Measurements from ENCODE around the gene DIDO1.

DIDO1 gene

DNA sequence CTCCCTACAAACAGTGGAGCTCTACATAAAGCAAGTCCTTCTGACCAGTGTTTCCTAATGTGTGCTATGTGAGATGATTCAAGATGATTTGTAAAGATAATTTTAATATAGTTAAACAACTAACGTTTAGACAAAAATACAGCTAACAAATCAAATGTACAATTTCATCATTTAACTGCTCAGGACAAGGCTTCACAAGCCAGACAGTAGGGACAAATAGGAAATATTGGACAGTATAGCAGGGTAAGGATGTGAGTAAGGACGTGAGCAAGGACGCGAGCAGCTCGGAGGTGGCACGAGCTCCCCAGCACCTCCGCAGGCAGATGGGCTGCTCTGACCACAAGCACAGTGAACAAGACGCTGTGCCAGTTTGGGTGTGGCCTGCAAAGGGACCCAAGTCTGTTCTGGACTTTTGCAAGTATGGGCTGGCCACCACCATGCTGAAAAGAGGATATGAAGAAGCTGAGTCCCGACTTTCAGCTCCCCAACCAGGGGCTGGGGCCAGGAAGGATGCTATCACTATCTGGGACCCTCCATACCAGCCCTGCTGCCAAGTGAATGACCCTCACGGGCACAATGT, 14.5 kb downstream of the DIDO1 start:
- no peak overlapping the region for H2BK12ac ChIP-seq (ENCODE audit: low read length in 2 of 2)
- H3K79me1 ChIP-seq (replicated peaks; ENCODE audit: low read length, poor library complexity, severe bottlenecking), result peaks cover 16% of the 10 kb centered on the region
- no peak overlapping the region for H2AFZ ChIP-seq (ENCODE audit: low read depth, low read length)
- no peak overlapping the region for H2BK15ac ChIP-seq (ENCODE audit: low read depth, poor library complexity, severe bottlenecking)
- H2BK120ac ChIP-seq (ENCODE audit: low read depth, low read length), result no peak overlapping the region
- 94% methylated on average over 9 of the region's 10 CpGs for WGBS
- no peak for DNase-seq
- H3K4me3 ChIP-seq (ENCODE audit: insufficient read depth in 1 of 2, low read depth in 1 of 2, low read length in 2 of 2), result no peak overlapping the region
- no peak overlapping the region for H2BK5ac ChIP-seq (ENCODE audit: low read depth, low read length, poor library complexity, severe bottlenecking)
- no peak overlapping the region for H3K4me2 ChIP-seq (ENCODE audit: low read length, poor library complexity, severe bottlenecking)
- no peak overlapping the region for H3K9ac ChIP-seq (ENCODE audit: low read length)
- no peak overlapping the region for H3K4ac ChIP-seq (ENCODE audit: low read depth in 1 of 2, low read length in 2 of 2)
- H3K9me3 ChIP-seq (ENCODE audit: control insufficient read depth, low read length), result no peaks in the 10 kb centered on the region
- no peak overlapping the region for H3K14ac ChIP-seq (ENCODE audit: low read length in 2 of 2)
- H3K36me3 ChIP-seq (ENCODE audit: control insufficient read depth in 1 of 2, insufficient read depth in 2 of 2, low read depth in 1 of 2, low read length in 2 of 2), result peaks cover 56 to 66% of the 10 kb centered on the region in 2 experiments
- H2AK5ac ChIP-seq (ENCODE audit: low read length, severe bottlenecking), result no peak overlapping the region
- no peak overlapping the region for H4K8ac ChIP-seq (ENCODE audit: low read length)
- H4K91ac ChIP-seq (ENCODE audit: low read length), result no peak overlapping the region
- H3K4me1 ChIP-seq (ENCODE audit: control insufficient read depth, insufficient read depth, low read depth, low read length), result peaks cover 11% of the 10 kb centered on the region
- H3K27ac ChIP-seq (ENCODE audit: low read length, poor library complexity, severe bottlenecking), result no peak overlapping the region
- no peak overlapping the region for H3K23ac ChIP-seq (ENCODE audit: low read length in 2 of 2)
- no peaks in the 10 kb centered on the region for H3K27me3 ChIP-seq (ENCODE audit: control insufficient read depth in 1 of 2, insufficient read depth in 1 of 2, low read length in 2 of 2)
- no peak overlapping the region for H3K18ac ChIP-seq (ENCODE audit: low read depth in 1 of 2, low read length in 2 of 2)

DNA sequence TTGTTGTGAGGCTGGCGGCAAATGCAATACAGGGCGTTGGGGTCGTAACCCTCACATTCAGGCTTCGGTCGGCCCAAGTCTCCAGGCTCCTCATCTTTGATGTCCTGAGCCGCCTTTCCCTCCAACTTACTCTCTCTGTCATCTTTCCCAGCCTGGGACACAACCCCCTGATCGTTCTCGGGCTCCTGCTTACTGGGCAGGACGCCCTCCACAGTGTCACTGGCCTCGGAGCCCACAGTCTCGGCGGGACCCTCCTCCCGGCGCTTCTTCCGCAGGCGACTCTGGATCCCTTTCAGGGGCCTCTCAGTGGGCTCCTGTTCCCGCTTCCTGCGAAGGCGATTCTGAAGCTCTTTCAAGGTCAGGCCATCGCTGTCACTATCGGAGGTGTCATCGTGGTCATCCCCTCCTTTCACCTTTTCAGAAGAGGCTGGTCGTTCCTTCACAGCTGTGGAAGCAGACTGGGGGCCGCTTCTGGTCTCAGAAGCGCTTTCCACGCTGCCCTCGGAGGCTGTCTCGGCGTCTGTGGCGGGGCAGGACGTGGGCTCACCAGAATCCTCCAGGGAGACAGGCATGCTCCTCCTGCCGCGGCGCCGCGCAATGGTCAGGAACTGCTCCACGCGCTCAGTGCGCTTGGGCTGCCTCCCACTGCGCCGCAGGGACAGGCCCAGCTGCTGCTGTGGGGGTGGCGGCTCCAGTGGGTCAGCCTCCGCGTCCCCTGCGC, 15.4 kb downstream of the DIDO1 start:
- Histone ChIP-seq H3K4me2 (ENCODE audit: low read length, poor library complexity, severe bottlenecking) (no peak overlapping the region), H3K9ac (ENCODE audit: low read length) (no peak overlapping the region), H3K4ac (ENCODE audit: low read depth in 1 of 2, low read length in 2 of 2) (no peak overlapping the region), H2AFZ (ENCODE audit: low read depth, low read length) (no peak overlapping the region), H3K14ac (ENCODE audit: low read length in 2 of 2) (no peak overlapping the region), H4K91ac (ENCODE audit: low read length) (no peak overlapping the region), H3K18ac (ENCODE audit: low read depth in 1 of 2, low read length in 2 of 2) (no peak overlapping the region), H2BK12ac (ENCODE audit: low read length in 2 of 2) (no peak overlapping the region), H3K23ac (ENCODE audit: low read length in 2 of 2) (no peak overlapping the region), H2BK120ac (ENCODE audit: low read depth, low read length) (no peak overlapping the region), H3K79me1 (replicated peaks; ENCODE audit: low read length, poor library complexity, severe bottlenecking) (peaks cover 24% of the 10 kb centered on the region), H3K9me3 (ENCODE audit: control insufficient read depth, low read length) (no peaks in the 10 kb centered on the region), H2BK5ac (ENCODE audit: low read depth, low read length, poor library complexity, severe bottlenecking) (no peak overlapping the region), H3K4me3 (ENCODE audit: insufficient read depth in 1 of 2, low read depth in 1 of 2, low read length in 2 of 2) (no peak overlapping the region), H2AK5ac (ENCODE audit: low read length, severe bottlenecking) (no peak overlapping the region), H3K27ac (ENCODE audit: low read length, poor library complexity, severe bottlenecking) (no peak overlapping the region), H3K36me3 (ENCODE audit: control insufficient read depth in 1 of 2, insufficient read depth in 2 of 2, low read depth in 1 of 2, low read length in 2 of 2) (peaks cover 64 to 75% of the 10 kb centered on the region in 2 experiments), H3K4me1 (ENCODE audit: control insufficient read depth, insufficient read depth, low read depth, low read length) (peaks cover 10% of the 10 kb centered on the region), H3K27me3 (ENCODE audit: control insufficient read depth in 1 of 2, insufficient read depth in 1 of 2, low read length in 2 of 2) (no peaks in the 10 kb centered on the region), H4K8ac (ENCODE audit: low read length) (no peak overlapping the region), H2BK15ac (ENCODE audit: low read depth, poor library complexity, severe bottlenecking) (no peak overlapping the region)
- 98% methylated on average over 45 of the region's 45 CpGs for whole genome bisulfite sequencing
- DNase-seq, result no peak

DNA sequence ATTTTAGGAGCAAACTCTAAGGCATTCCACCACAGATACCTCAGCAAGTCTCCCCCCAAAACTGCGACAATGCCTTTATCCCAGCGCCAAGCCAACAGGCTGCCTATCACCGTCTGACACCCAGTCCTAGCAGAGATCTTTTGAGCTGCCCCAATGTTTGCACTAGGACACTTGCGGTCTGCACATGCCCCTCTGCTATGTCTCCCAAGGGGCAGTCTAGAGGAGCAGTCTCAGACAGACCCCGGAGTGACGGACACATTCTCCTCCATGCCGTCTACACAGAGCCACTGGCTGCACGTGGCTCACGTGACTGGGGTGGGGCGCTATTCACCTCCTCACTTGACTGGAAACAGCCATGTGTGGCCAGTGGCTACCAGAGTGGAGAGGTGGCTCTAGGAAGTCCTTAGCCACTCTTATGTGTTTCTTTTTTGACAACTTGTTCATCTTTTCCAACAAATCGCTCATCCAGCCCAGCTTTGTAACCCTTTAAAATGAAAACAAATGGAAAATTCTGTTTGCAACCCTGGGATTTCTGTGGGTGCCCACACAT, 16.0 kb downstream of the DIDO1 start:
- no peak overlapping the region for H4K91ac ChIP-seq (ENCODE audit: low read length)
- H3K4me2 ChIP-seq (ENCODE audit: low read length, poor library complexity, severe bottlenecking), result no peak overlapping the region
- no peak overlapping the region for H3K4ac ChIP-seq (ENCODE audit: low read depth in 1 of 2, low read length in 2 of 2)
- no peak overlapping the region for H3K9ac ChIP-seq (ENCODE audit: low read length)
- no peak overlapping the region for H3K14ac ChIP-seq (ENCODE audit: low read length in 2 of 2)
- peaks cover 10% of the 10 kb centered on the region for H3K4me1 ChIP-seq (ENCODE audit: control insufficient read depth, insufficient read depth, low read depth, low read length)
- no peaks in the 10 kb centered on the region for H3K9me3 ChIP-seq (ENCODE audit: control insufficient read depth, low read length)
- no peak overlapping the region for H3K27ac ChIP-seq (ENCODE audit: low read length, poor library complexity, severe bottlenecking)
- H2AK5ac ChIP-seq (ENCODE audit: low read length, severe bottlenecking), result no peak overlapping the region
- no peak overlapping the region for H2AFZ ChIP-seq (ENCODE audit: low read depth, low read length)
- H3K79me1 ChIP-seq (replicated peaks; ENCODE audit: low read length, poor library complexity, severe bottlenecking), result peaks cover 25% of the 10 kb centered on the region
- 95% methylated on average over 11 of the region's 11 CpGs for WGBS
- H2BK120ac ChIP-seq (ENCODE audit: low read depth, low read length), result no peak overlapping the region
- peaks cover 71 to 81% of the 10 kb centered on the region in 2 experiments for H3K36me3 ChIP-seq (ENCODE audit: control insufficient read depth in 1 of 2, insufficient read depth in 2 of 2, low read depth in 1 of 2, low read length in 2 of 2)
- H3K23ac ChIP-seq (ENCODE audit: low read length in 2 of 2), result no peak overlapping the region
- no peak overlapping the region for H3K18ac ChIP-seq (ENCODE audit: low read depth in 1 of 2, low read length in 2 of 2)
- DNase-seq, result no peak
- H4K8ac ChIP-seq (ENCODE audit: low read length), result peak overlapping the region; percentile 64
- no peak overlapping the region for H3K4me3 ChIP-seq (ENCODE audit: insufficient read depth in 1 of 2, low read depth in 1 of 2, low read length in 2 of 2)
- H2BK15ac ChIP-seq (ENCODE audit: low read depth, poor library complexity, severe bottlenecking), result no peak overlapping the region
- no peaks in the 10 kb centered on the region for H3K27me3 ChIP-seq (ENCODE audit: control insufficient read depth in 1 of 2, insufficient read depth in 1 of 2, low read length in 2 of 2)
- no peak overlapping the region for H2BK12ac ChIP-seq (ENCODE audit: low read length in 2 of 2)
- H2BK5ac ChIP-seq (ENCODE audit: low read depth, low read length, poor library complexity, severe bottlenecking), result no peak overlapping the region

- Histone ChIP-seq H3K14ac (ENCODE audit: low read length in 2 of 2) (no peak overlapping the region), H2BK15ac (ENCODE audit: low read depth, poor library complexity, severe bottlenecking) (no peak overlapping the region), H3K9me3 (ENCODE audit: control insufficient read depth, low read length) (no peaks in the 10 kb centered on the region), H2BK5ac (ENCODE audit: low read depth, low read length, poor library complexity, severe bottlenecking) (no peak overlapping the region), H3K4me2 (ENCODE audit: low read length, poor library complexity, severe bottlenecking) (no peak overlapping the region), H2BK120ac (ENCODE audit: low read depth, low read length) (no peak overlapping the region), H2AFZ (ENCODE audit: low read depth, low read length) (no peak overlapping the region), H3K4me3 (ENCODE audit: insufficient read depth in 1 of 2, low read depth in 1 of 2, low read length in 2 of 2) (no peak overlapping the region), H3K27ac (ENCODE audit: low read length, poor library complexity, severe bottlenecking) (no peak overlapping the region), H3K4me1 (ENCODE audit: control insufficient read depth, insufficient read depth, low read depth, low read length) (peaks cover 5% of the 10 kb centered on the region), H3K23ac (ENCODE audit: low read length in 2 of 2) (no peak overlapping the region), H3K18ac (ENCODE audit: low read depth in 1 of 2, low read length in 2 of 2) (no peak overlapping the region), H2BK12ac (ENCODE audit: low read length in 2 of 2) (no peak overlapping the region), H3K79me1 (replicated peaks; ENCODE audit: low read length, poor library complexity, severe bottlenecking) (peaks cover 25% of the 10 kb centered on the region), H2AK5ac (ENCODE audit: low read length, severe bottlenecking) (no peak overlapping the region), H3K4ac (ENCODE audit: low read depth in 1 of 2, low read length in 2 of 2) (no peak overlapping the region), H3K27me3 (ENCODE audit: control insufficient read depth in 1 of 2, insufficient read depth in 1 of 2, low read length in 2 of 2) (no peaks in the 10 kb centered on the region), H3K9ac (ENCODE audit: low read length) (no peak overlapping the region), H4K8ac (ENCODE audit: low read length) (no peak overlapping the region), H4K91ac (ENCODE audit: low read length) (no peak overlapping the region), H3K36me3 (ENCODE audit: control insufficient read depth in 1 of 2, insufficient read depth in 2 of 2, low read depth in 1 of 2, low read length in 2 of 2) (peaks cover 75 to 91% of the 10 kb centered on the region in 2 experiments)
- WGBS, result 93% methylated on average over 16 of the region's 18 CpGs
- no peak for DNase-seq
These were observed 17.1 kb downstream of the DIDO1 start for GRCh38 chr20:62908971-62909791.
